ENCODE measurements around the gene SUMO3.

SUMO3 gene

DNA sequence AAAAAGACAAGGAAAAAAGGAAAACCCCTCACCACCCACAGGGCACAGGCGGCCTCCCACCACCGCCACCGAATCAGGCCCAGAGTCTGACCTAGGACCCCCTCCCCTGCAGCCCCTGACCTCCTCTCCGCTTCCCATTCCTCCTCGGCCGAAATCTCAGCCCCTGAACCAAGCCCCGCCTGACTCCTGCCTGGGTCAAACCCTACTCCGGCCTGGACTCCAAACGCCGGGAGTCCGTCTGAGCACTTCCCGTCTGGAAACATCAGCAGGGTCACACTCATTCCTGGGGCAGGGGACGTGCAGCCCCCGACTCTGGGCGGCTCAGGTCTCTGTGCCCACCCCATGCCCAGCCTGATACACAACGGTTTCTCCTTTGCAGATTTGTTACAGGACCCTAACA is 26.4 kb upstream of the SUMO3 start:
- Histone ChIP-seq H3K4me1 (peaks cover 38 to 51% (median 44%) of the 10 kb centered on the region in 10 experiments), H3K36me3 (peaks cover 7 to 21% (median 15%) of the 10 kb centered on the region in 11 experiments), H3K27ac (no peak overlapping the region), H3K4me3 (no peak overlapping the region), H3K27me3 (no peaks in the 10 kb centered on the region), H3K4me2 (0 out of 22 replicates have a peak overlapping the region, but pooled peaks of 1 of the 11 experiments have one; percentile 94), H3K9me3 (replicated peaks in 1 of 11) (no peaks in the 10 kb centered on the region), H3K9ac (no peak overlapping the region), H4K20me1 (peaks cover 0 to 28% (median 13%) of the 10 kb centered on the region in 11 experiments; a peak in 15 of 22 replicates)
- no peak for TF ChIP-seq Cebpa-rat (IDR thresholded peaks at IDR 0.05)

- no peak overlapping the region for H3K4me2 ChIP-seq
- H3K27ac ChIP-seq = no peak overlapping the region
- H3K27me3 ChIP-seq = no peaks in the 10 kb centered on the region
- H3K9ac ChIP-seq = no peak overlapping the region
- peaks cover 0 to 7% (median 1%) of the 10 kb centered on the region in 11 experiments; a peak in 6 of 22 replicates for H3K36me3 ChIP-seq
- no peaks in the 10 kb centered on the region for H3K9me3 ChIP-seq (replicated peaks in 1 of 11)
- no peak overlapping the region for H3K4me3 ChIP-seq
- no peak for TF ChIP-seq Cebpa-rat (IDR thresholded peaks at IDR 0.05)
- peaks cover 0 to 16% (median 13%) of the 10 kb centered on the region in 11 experiments; a peak in 13 of 22 replicates for H4K20me1 ChIP-seq
- peaks cover 28 to 38% (median 32%) of the 10 kb centered on the region in 10 experiments for H3K4me1 ChIP-seq
Measured at GRCh38 chr21:44842721-44843445, 25.0 kb upstream of the SUMO3 start.

DNA sequence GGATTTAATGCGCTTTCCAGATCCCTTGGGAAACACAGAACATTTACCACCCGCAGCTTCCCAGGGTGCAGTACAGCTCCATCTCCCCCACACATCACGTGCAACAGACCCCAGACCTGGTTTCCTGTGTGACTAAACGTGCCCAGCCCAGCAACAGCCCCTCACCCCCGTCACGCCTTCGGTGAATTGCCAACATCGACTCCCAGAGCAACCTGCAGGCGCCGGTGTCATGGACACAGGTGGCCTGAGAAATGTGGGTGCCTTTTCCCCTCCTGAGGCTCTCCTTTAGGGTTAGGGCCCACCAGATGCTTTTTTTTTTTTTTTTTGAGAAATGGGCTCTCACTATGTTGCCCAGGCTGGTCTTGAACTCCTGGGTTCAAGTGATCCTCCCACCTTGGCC is 24.2 kb upstream of the SUMO3 start:
- H3K4me1 ChIP-seq = peaks cover 20 to 31% (median 26%) of the 10 kb centered on the region in 10 experiments

GRCh38 chr21:44840771-44841170 is 22.9 kb upstream of the SUMO3 start:
- no peak for TF ChIP-seq Cebpa-rat (IDR thresholded peaks at IDR 0.05)

More for the DNA sequence above, 24.2 kb upstream of the SUMO3 start:
- Histone ChIP-seq H3K36me3 (no peaks in the 10 kb centered on the region), H4K20me1 (peaks cover 0 to 12% (median 5%) of the 10 kb centered on the region in 11 experiments; a peak in 12 of 22 replicates), H3K4me2 (no peak overlapping the region), H3K9me3 (replicated peaks in 1 of 11) (no peaks in the 10 kb centered on the region), H3K4me3 (no peak overlapping the region), H3K27ac (no peak overlapping the region), H3K9ac (no peak overlapping the region), H3K27me3 (no peaks in the 10 kb centered on the region)
- TF ChIP-seq Cebpa-rat (IDR thresholded peaks at IDR 0.05) = no peak

GRCh38 chr21:44838951-44839350 is 21.1 kb upstream of the SUMO3 start:
- TF ChIP-seq Cebpa-rat (IDR thresholded peaks at IDR 0.05) = no peak
- Histone ChIP-seq H4K20me1 (peaks cover 0 to 8% (median 0%) of the 10 kb centered on the region in 11 experiments; a peak in 2 of 22 replicates), H3K9me3 (replicated peaks in 1 of 11) (no peaks in the 10 kb centered on the region), H3K4me2 (no peak overlapping the region), H3K4me3 (no peak overlapping the region), H3K36me3 (no peaks in the 10 kb centered on the region), H3K4me1 (peaks cover 7 to 18% (median 9%) of the 10 kb centered on the region in 10 experiments; a peak in 18 of 20 replicates), H3K27ac (no peak overlapping the region), H3K27me3 (no peaks in the 10 kb centered on the region), H3K9ac (no peak overlapping the region)

More at GRCh38 chr21:44840771-44841170, 22.9 kb upstream of the SUMO3 start:
- Histone ChIP-seq H3K9ac (no peak overlapping the region), H3K27me3 (no peaks in the 10 kb centered on the region), H3K9me3 (replicated peaks in 1 of 11) (no peaks in the 10 kb centered on the region), H3K27ac (no peak overlapping the region), H4K20me1 (peaks cover 0 to 8% (median 0%) of the 10 kb centered on the region in 11 experiments; a peak in 2 of 22 replicates), H3K4me3 (no peak overlapping the region), H3K4me1 (peaks cover 14 to 25% (median 21%) of the 10 kb centered on the region in 10 experiments), H3K4me2 (no peak overlapping the region), H3K36me3 (no peaks in the 10 kb centered on the region)

DNA sequence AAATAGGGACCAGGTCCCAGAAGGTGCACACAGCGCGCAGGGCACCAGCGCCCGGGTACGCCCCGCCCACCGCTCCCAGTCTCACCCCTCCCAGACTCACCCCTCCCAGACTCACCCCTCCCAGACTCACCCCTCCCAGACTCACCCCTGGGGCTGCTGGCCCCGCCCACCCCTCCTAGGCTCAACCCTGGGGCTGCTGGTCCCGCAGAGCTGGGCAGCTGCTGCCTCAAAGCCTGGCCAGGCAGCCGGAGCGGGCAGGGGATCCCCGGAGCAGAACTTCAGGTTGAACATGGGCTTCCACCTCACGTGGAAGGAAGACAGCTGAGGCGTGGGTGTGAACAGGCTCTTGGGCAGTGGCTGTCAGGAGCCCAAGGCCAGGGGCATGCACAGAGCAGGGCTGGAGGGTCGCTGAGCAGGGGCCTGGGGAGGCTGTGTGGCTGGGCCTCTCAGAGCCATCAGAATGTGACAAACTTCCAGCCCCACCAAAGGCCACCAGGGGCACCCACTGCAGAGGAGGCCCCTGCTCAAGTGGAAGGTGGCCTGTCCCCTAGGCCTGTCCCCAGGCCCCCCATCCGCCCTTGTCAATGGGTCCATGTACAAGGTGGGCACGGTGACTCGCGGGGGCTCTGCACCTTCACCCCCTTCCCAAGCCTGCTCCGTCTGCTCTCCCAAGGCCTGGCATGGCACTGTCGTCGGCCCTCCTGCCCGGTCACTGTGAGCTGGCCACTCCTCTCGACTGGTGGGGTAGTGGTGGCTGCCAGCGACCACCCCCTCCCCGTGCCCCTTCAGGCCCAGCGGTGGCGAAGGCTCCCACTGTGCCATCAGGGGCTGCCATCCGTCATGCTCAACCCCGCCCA is 20.4 kb upstream of the SUMO3 start:
- no peak for TF ChIP-seq Cebpa-rat (IDR thresholded peaks at IDR 0.05)
- no peaks in the 10 kb centered on the region for H3K36me3 ChIP-seq
- no peaks in the 10 kb centered on the region for H3K27me3 ChIP-seq
- H3K4me1 ChIP-seq = peaks cover 7 to 18% (median 9%) of the 10 kb centered on the region in 10 experiments; a peak in 18 of 20 replicates
- H4K20me1 ChIP-seq = peaks cover 0 to 8% (median 0%) of the 10 kb centered on the region in 11 experiments; a peak in 2 of 22 replicates
- H3K9ac ChIP-seq = no peak overlapping the region
- no peak overlapping the region for H3K4me2 ChIP-seq
- no peak overlapping the region for H3K4me3 ChIP-seq
- no peak overlapping the region for H3K27ac ChIP-seq
- no peaks in the 10 kb centered on the region for H3K9me3 ChIP-seq (replicated peaks in 1 of 11)

- Histone ChIP-seq H3K4me2 (no peak overlapping the region), H3K4me3 (no peak overlapping the region), H3K9ac (no peak overlapping the region), H3K9me3 (replicated peaks in 1 of 11) (no peaks in the 10 kb centered on the region), H3K4me1 (peaks cover 7 to 21% (median 12%) of the 10 kb centered on the region in 10 experiments; a peak in 18 of 20 replicates), H4K20me1 (peaks cover 0 to 8% (median 0%) of the 10 kb centered on the region in 11 experiments; a peak in 2 of 22 replicates), H3K27ac (no peak overlapping the region), H3K27me3 (no peaks in the 10 kb centered on the region), H3K36me3 (no peaks in the 10 kb centered on the region)
- no peak for TF ChIP-seq Cebpa-rat (IDR thresholded peaks at IDR 0.05)
Measured at GRCh38 chr21:44837537-44837936, 19.7 kb upstream of the SUMO3 start.

DNA sequence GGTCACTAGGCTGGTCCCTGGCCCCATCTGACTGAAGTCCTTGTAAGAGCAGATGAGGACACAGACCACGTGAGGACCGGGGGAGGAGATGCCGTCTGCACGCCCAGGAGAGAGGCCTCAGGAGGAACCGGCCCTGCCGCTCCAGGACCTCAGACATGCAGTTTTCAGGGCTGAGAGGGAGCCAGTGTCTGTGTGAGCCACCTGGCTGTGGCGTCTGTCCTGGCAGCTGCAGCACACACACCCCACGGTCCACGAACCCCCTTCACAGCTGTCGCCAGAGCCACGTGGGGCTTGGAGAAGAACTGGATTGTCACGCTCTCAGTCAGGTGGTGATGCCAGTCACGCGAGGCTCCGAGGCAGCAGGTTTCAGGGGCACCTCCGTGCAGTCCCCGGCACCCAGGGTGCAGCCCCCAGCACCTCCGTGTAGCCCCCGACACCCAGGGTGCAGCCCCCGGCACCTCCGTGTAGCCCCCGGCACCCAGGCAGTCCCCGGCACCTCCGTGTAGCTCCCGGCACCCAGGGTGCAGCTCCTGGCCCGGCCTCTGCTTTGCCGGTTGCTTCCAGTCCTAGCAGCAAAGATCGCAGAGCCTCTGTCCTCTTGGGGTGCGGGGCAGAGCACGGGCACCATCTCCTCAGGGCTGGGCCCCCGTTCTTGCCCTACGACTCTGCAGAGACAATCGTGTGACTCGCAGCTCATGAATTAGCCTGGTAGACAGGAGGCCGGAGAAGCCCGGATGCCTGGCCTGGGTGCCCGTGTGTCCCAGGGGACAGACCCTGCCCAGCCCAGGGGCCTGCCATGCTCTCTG is 19.0 kb upstream of the SUMO3 start:
- Histone ChIP-seq H4K20me1 (peaks cover 0 to 8% (median 0%) of the 10 kb centered on the region in 11 experiments; a peak in 2 of 22 replicates), H3K4me3 (no peak overlapping the region), H3K4me2 (peak overlapping the region; percentile 15 to 58 (median 41); a peak in 19 of 22 replicates), H3K27me3 (no peaks in the 10 kb centered on the region), H3K27ac (no peak overlapping the region), H3K9ac (no peak overlapping the region; a peak in 1 of 22 replicates), H3K4me1 (peaks cover 10 to 23% (median 15%) of the 10 kb centered on the region in 10 experiments), H3K9me3 (replicated peaks in 1 of 11) (no peaks in the 10 kb centered on the region), H3K36me3 (no peaks in the 10 kb centered on the region)
- no peak for TF ChIP-seq Cebpa-rat (IDR thresholded peaks at IDR 0.05)

All from BLaER1 treated with 17β-estradiol and CSF1 and Interleukin-3, amounts not matched to agents 10 nM and 100 nM (cell line).